Measurements from ENCODE around the gene ADGRG7.

- TF ChIP-seq CTCF (IDR thresholded peaks at IDR 0.05; ENCODE audit: low read depth, low read length, missing input control) (peak; percentile 52), EGR1 (IDR thresholded peaks at IDR 0.05; ENCODE audit: low read depth in 2 of 2) (no peak), YY1 (IDR thresholded peaks at IDR 0.05) (no peak), RXRA (IDR thresholded peaks at IDR 0.05) (no peak), JUND (IDR thresholded peaks at IDR 0.05) (peak in 1 of 2 donors; percentile 15), TAF1 (conservative IDR thresholded peaks at IDR 0.05) (peak; percentile 41), ZBTB33 (IDR thresholded peaks at IDR 0.05) (no peak), SP1 (IDR thresholded peaks at IDR 0.05) (no peak), FOXA1 (IDR thresholded peaks at IDR 0.05) (no peak), REST (IDR thresholded peaks at IDR 0.05) (no peak), NR2F2 (IDR thresholded peaks at IDR 0.05) (no peak), GABPA (IDR thresholded peaks at IDR 0.05 in 1 of 2, conservative IDR thresholded peaks at IDR 0.05 in 1 of 2) (no peak), ATF3 (IDR thresholded peaks at IDR 0.05) (no peak)
- TF ChIP-seq, protein P1, sequence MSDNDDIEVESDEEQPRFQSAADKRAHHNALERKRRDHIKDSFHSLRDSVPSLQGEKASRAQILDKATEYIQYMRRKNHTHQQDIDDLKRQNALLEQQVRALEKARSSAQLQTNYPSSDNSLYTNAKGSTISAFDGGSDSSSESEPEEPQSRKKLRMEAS (IDR thresholded peaks at IDR 0.05): no peak
Measured at GRCh38 chr3:100603469-100603868, 5.9 kb upstream of the ADGRG7 start.

Data from liver (tissue), 3 donors.